Activated T-cell treated with anti-CD3 and anti-CD28 coated beads for 1 hour (primary cell): ENCODE data around the gene KPTN.

Experiments
- DNase-seq: peaks from one replicate; pipeline ENCODE4 v3.0.0-alpha.2; 2020; ENCODE audit warnings: low read depth

The KPTN gene

GRCh38 chr19:47509170-47509847 lies 25.3 kb upstream of the KPTN start:
- DNase-seq = no peak

GRCh38 chr19:47508721-47509120 lies 24.7 kb upstream of the KPTN start:
- no peak for DNase-seq

GRCh38 chr19:47507924-47508553 lies 24.0 kb upstream of the KPTN start:
- no peak for DNase-seq

GRCh38 chr19:47507012-47507411 lies 23.0 kb upstream of the KPTN start:
- no peak for DNase-seq

- DNase-seq = no peak
Measured at GRCh38 chr19:47506459-47506858, 22.4 kb upstream of the KPTN start.

GRCh38 chr19:47505506-47505905 lies 21.5 kb upstream of the KPTN start:
- no peak for DNase-seq

GRCh38 chr19:47503826-47504150 lies 19.8 kb upstream of the KPTN start:
- DNase-seq = no peak

GRCh38 chr19:47503130-47503825 lies 19.3 kb upstream of the KPTN start:
- no peak for DNase-seq

GRCh38 chr19:47499863-47500830 lies 16.1 kb upstream of the KPTN start:
- DNase-seq = no peak

- DNase-seq = no peak
Measured at GRCh38 chr19:47499371-47499770, 15.4 kb upstream of the KPTN start.

GRCh38 chr19:47498561-47498960 lies 14.5 kb upstream of the KPTN start:
- DNase-seq = no peak

- no peak for DNase-seq
Measured at GRCh38 chr19:47497821-47498520, 14.0 kb upstream of the KPTN start.

- no peak for DNase-seq
Measured at GRCh38 chr19:47497050-47497766, 13.2 kb upstream of the KPTN start.

GRCh38 chr19:47495478-47496372 lies 11.7 kb upstream of the KPTN start:
- no peak for DNase-seq

- no peak for DNase-seq
Measured at GRCh38 chr19:47494729-47495128, 10.7 kb upstream of the KPTN start.

- DNase-seq = no peak
Measured at GRCh38 chr19:47494211-47494547, 10.2 kb upstream of the KPTN start.

GRCh38 chr19:47493378-47494210 lies 9.6 kb upstream of the KPTN start:
- no peak for DNase-seq

- no peak for DNase-seq
Measured at GRCh38 chr19:47492571-47493377, 8.8 kb upstream of the KPTN start.
